GM23338 (cell line): Measurements from ENCODE around the gene CLDN11. TPM values are rescaled to one million over a fixed set of nuclear protein-coding genes. Genes with fewer than 3 reads are reported as not detected.

ENCODE experiments used
- ATAC-seq: fragments of 200-7000 bp; cut with Tn5 transposase; 3 replicates; pipeline ENCODE4 v1.9.1; 2020
- DNase-seq: peaks from one replicate; pipeline ENCODE4 v3.0.0-alpha.2; 2015; ENCODE audit warnings: low spot score
- H2AFZ ChIP-seq: fragments of 200-600 bp; sonication (generic); 2 replicates; pipeline ENCODE4 v1.8.0; 2016; ENCODE audit warnings: antibody characterized with exemption, mild to moderate bottlenecking, moderate library complexity
- H3F3A ChIP-seq: fragments of 200-600 bp; sonication (generic); replicated peaks from 2 replicates; pipeline ENCODE4 v1.8.0; 2017; ENCODE audit warnings: antibody characterized with exemption, mixed run types, low read depth
- H3K27ac ChIP-seq: fragments of 200-600 bp; sonication (generic); 2 replicates; pipeline ENCODE4 v1.6.1; 2016; ENCODE audit warnings: low read depth
- H3K27me3 ChIP-seq: fragments of 200-600 bp; sonication (generic); 2 replicates; pipeline ENCODE4 v1.8.0; 2016; ENCODE audit warnings: mild to moderate bottlenecking, mixed run types, moderate library complexity; ENCODE audit not compliant: insufficient read depth
- H3K36me3 ChIP-seq: fragments of 200-600 bp; sonication (generic); 2 replicates; pipeline ENCODE4 v1.8.0; 2016; ENCODE audit warnings: mild to moderate bottlenecking; ENCODE audit not compliant: insufficient read depth
- H3K4me1 ChIP-seq: fragments of 200-600 bp; sonication (generic); 2 replicates; pipeline ENCODE4 v1.8.0; 2016; ENCODE audit warnings: mild to moderate bottlenecking, moderate library complexity; ENCODE audit not compliant: insufficient read depth
- H3K4me2 ChIP-seq: fragments of 200-600 bp; sonication (generic); 2 replicates; pipeline ENCODE4 v1.7.1; 2017; ENCODE audit warnings: mixed run types
- H3K4me3 ChIP-seq: fragments of 200-600 bp; sonication (generic); 2 replicates; pipeline ENCODE4 v1.6.1; 2016; ENCODE audit warnings: mixed run types
- H3K79me2 ChIP-seq: fragments of 200-600 bp; sonication (generic); replicated peaks from 2 replicates; pipeline ENCODE4 v1.8.0; 2017; ENCODE audit warnings: mild to moderate bottlenecking; ENCODE audit not compliant: insufficient read depth
- H3K9me2 ChIP-seq: fragments of 200-600 bp; sonication (generic); 2 replicates; pipeline ENCODE4 v1.8.0; 2017; ENCODE audit not compliant: insufficient read depth
- H4K20me1 ChIP-seq: fragments of 200-600 bp; sonication (generic); replicated peaks from 2 replicates; pipeline ENCODE4 v1.8.0; 2017; ENCODE audit warnings: mild to moderate bottlenecking; ENCODE audit not compliant: insufficient read depth
- H3K27ac Mint-ChIP-seq: 2 replicates; pipeline ENCODE4 v1.8.0; 2020; ENCODE audit warnings: inconsistent platforms, mild to moderate bottlenecking, moderate library complexity, mixed read lengths
- H3K27me3 Mint-ChIP-seq: 3 replicates; pipeline ENCODE4 v1.8.0; 2022; ENCODE audit warnings: low read depth, mild to moderate bottlenecking, moderate library complexity, mixed read lengths, inconsistent platforms; ENCODE audit not compliant: insufficient read depth, poor library complexity
- H3K36me3 Mint-ChIP-seq: 3 replicates; pipeline ENCODE4 v1.8.0; 2021; ENCODE audit warnings: low read depth, mild to moderate bottlenecking, inconsistent platforms, moderate library complexity, mixed read lengths
- H3K4me1 Mint-ChIP-seq: 3 replicates; pipeline ENCODE4 v1.8.0; 2020; ENCODE audit warnings: mild to moderate bottlenecking, inconsistent platforms, mixed read lengths
- H3K4me3 Mint-ChIP-seq: 3 replicates; pipeline ENCODE4 v1.8.0; 2021; ENCODE audit warnings: moderate library complexity, mild to moderate bottlenecking, inconsistent platforms, mixed read lengths
- H3K9me3 Mint-ChIP-seq: 3 replicates; pipeline ENCODE4 v1.8.0; 2020; ENCODE audit warnings: moderate library complexity, mild to moderate bottlenecking, inconsistent platforms, mixed read lengths
- ETS1 ChIP-seq: IDR thresholded peaks from 2 replicates; pipeline ENCODE4 v1.6.1; 2016; ENCODE audit warnings: antibody characterized with exemption
- POLR2AphosphoS5 ChIP-seq: IDR thresholded peaks from 2 replicates; pipeline ENCODE4 v1.6.1; 2016; ENCODE audit warnings: antibody characterized with exemption, low read depth
- STAT1 ChIP-seq: IDR thresholded peaks from one replicate; pipeline ENCODE4 v1.6.1; 2016; ENCODE audit warnings: antibody characterized with exemption; ENCODE audit not compliant: unreplicated experiment
- ZNF114 ChIP-seq: fragments of 250-450 bp; sonication (Bioruptor Pico); IDR thresholded peaks from 2 replicates; pipeline ENCODE4 v1.5.0; 2020; ENCODE audit warnings: mild to moderate bottlenecking, moderate library complexity
- ZNF331 ChIP-seq: fragments of 250-450 bp; sonication (Bioruptor Pico); IDR thresholded peaks from 2 replicates; pipeline ENCODE4 v1.5.0; 2020; ENCODE audit warnings: low read depth, mild to moderate bottlenecking, moderate library complexity
- polyA plus RNA-seq: library from polyadenylated mRNA; unstranded; fragments of >200 nt; fragmentation: Nextera tagmentation; extraction: Ambion mirVana; gene quantifications from 2 replicates; pipeline ENCODE4 v1.2.1, GENCODE V29; 2016
- total RNA-seq: library from RNA; depleted of rRNA; stranded (reverse); fragments of >200 nt; shearing (Covaris generic); gene quantifications from 2 replicates; pipeline ENCODE4 v1.2.3, GENCODE V29; 2014
- TF ChIP-seq, protein P1 (sequence below): fragments of 250-450 bp; sonication (Bioruptor Pico); IDR thresholded peaks from 2 replicates; pipeline ENCODE4 v1.5.0; 2020; ENCODE audit warnings: mild to moderate bottlenecking, moderate library complexity

Gene CLDN11
- total and polyA plus RNA-seq, 2 experiments from 2014 or later = 5.2 to 8.3 TPM

- TF ChIP-seq, protein P1, sequence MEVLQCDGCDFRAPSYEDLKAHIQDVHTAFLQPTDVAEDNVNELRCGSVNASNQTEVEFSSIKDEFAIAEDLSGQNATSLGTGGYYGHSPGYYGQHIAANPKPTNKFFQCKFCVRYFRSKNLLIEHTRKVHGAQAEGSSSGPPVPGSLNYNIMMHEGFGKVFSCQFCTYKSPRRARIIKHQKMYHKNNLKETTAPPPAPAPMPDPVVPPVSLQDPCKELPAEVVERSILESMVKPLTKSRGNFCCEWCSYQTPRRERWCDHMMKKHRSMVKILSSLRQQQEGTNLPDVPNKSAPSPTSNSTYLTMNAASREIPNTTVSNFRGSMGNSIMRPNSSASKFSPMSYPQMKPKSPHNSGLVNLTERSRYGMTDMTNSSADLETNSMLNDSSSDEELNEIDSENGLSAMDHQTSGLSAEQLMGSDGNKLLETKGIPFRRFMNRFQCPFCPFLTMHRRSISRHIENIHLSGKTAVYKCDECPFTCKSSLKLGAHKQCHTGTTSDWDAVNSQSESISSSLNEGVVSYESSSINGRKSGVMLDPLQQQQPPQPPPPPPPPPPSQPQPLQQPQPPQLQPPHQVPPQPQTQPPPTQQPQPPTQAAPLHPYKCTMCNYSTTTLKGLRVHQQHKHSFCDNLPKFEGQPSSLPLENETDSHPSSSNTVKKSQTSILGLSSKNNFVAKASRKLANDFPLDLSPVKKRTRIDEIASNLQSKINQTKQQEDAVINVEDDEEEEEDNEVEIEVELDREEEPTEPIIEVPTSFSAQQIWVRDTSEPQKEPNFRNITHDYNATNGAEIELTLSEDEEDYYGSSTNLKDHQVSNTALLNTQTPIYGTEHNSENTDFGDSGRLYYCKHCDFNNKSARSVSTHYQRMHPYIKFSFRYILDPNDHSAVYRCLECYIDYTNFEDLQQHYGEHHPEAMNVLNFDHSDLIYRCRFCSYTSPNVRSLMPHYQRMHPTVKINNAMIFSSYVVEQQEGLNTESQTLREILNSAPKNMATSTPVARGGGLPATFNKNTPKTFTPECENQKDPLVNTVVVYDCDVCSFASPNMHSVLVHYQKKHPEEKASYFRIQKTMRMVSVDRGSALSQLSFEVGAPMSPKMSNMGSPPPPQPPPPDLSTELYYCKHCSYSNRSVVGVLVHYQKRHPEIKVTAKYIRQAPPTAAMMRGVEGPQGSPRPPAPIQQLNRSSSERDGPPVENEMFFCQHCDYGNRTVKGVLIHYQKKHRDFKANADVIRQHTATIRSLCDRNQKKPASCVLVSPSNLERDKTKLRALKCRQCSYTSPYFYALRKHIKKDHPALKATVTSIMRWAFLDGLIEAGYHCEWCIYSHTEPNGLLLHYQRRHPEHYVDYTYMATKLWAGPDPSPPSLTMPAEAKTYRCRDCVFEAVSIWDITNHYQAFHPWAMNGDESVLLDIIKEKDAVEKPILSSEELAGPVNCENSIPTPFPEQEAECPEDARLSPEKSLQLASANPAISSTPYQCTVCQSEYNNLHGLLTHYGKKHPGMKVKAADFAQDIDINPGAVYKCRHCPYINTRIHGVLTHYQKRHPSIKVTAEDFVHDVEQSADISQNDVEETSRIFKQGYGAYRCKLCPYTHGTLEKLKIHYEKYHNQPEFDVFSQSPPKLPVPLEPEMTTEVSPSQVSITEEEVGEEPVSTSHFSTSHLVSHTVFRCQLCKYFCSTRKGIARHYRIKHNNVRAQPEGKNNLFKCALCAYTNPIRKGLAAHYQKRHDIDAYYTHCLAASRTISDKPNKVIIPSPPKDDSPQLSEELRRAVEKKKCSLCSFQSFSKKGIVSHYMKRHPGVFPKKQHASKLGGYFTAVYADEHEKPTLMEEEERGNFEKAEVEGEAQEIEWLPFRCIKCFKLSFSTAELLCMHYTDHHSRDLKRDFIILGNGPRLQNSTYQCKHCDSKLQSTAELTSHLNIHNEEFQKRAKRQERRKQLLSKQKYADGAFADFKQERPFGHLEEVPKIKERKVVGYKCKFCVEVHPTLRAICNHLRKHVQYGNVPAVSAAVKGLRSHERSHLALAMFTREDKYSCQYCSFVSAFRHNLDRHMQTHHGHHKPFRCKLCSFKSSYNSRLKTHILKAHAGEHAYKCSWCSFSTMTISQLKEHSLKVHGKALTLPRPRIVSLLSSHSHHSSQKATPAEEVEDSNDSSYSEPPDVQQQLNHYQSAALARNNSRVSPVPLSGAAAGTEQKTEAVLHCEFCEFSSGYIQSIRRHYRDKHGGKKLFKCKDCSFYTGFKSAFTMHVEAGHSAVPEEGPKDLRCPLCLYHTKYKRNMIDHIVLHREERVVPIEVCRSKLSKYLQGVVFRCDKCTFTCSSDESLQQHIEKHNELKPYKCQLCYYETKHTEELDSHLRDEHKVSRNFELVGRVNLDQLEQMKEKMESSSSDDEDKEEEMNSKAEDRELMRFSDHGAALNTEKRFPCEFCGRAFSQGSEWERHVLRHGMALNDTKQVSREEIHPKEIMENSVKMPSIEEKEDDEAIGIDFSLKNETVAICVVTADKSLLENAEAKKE = no peak
- TF ChIP-seq POLR2AphosphoS5 (no peak), STAT1 (no peak), ZNF331 (CRISPR knock-in tag) (no peak), ZNF114 (no peak)
These were observed 27.6 kb upstream of the CLDN11 start (continued) for GRCh38 chr3:170391108-170391507.

GRCh38 chr3:170397685-170398084 is 21.0 kb upstream of the CLDN11 start:
- DNase-seq = peak; percentile 24
- peak overlapping the region; percentile 43; the same call in 1 of the 2 replicates for H3K27ac ChIP-seq
- no peak overlapping the region for H2AFZ ChIP-seq
- TF ChIP-seq POLR2AphosphoS5 (peak; percentile 62), ETS1 (no peak)
- no peaks in the 10 kb centered on the region for H3K4me1 ChIP-seq
- H3F3A ChIP-seq = peaks cover 13% of the 10 kb centered on the region
- ATAC-seq = peak; percentile 26; the same call in 1 of the 3 replicates
- H3K79me2 ChIP-seq = peaks cover 9% of the 10 kb centered on the region; the same call in 1 of the 2 replicates
- no peak overlapping the region for H3K4me3 ChIP-seq
- Mint-ChIP-seq H3K27ac (no peak overlapping the region), H3K4me1 (no peaks in the 10 kb centered on the region), H3K4me3 (no peak overlapping the region), H3K9me3 (no peaks in the 10 kb centered on the region), H3K27me3 (peaks cover 2% of the 10 kb centered on the region), H3K36me3 (peaks cover 15% of the 10 kb centered on the region; the same call in 2 of the 3 replicates)
- no peak overlapping the region for H3K4me2 ChIP-seq
- no peaks in the 10 kb centered on the region for H3K27me3 ChIP-seq
- peaks cover 8% of the 10 kb centered on the region for H4K20me1 ChIP-seq
- H3K9me2 ChIP-seq = no peaks in the 10 kb centered on the region
- H3K36me3 ChIP-seq = no peaks in the 10 kb centered on the region; the same call in 1 of the 2 replicates
